OCI-LY7 (cell line): ENCODE data around the gene KRTAP5-9. TPM values are rescaled to one million over a fixed set of nuclear protein-coding genes. Genes with fewer than 3 reads are reported as not detected.

Experiments
- BruUV-seq: library from RNA; stranded (reverse); fragments of 400-500 nt; replicated peaks from 2 replicates; lab custom pipeline; 2021; lab: Mats Ljungman, UMichigan
- CTCF ChIA-PET: fragments of 300-600 bp; sonication (Branson Sonifier 250); formaldehyde crosslinking; loops from one replicate; lab custom pipeline; 2022; ENCODE audit warnings: antibody characterized with exemption; ENCODE audit not compliant: unreplicated experiment; lab: Charles Lee
- POLR2A ChIA-PET: fragments of 300-600 bp; sonication (Branson Sonifier 250); formaldehyde crosslinking; loops from one replicate; lab custom pipeline; 2022; ENCODE audit warnings: antibody characterized with exemption; lab: Charles Lee
- DNase-seq: peaks from one replicate; pipeline ENCODE4 v3.0.0-alpha.2; 2015; ENCODE audit warnings: low spot score
- H2AFZ ChIP-seq: fragments of 200-600 bp; sonication (generic), shearing (Covaris generic); 2 replicates; pipeline ENCODE4 v1.6.1; 2014; ENCODE audit warnings: mild to moderate bottlenecking, antibody characterized with exemption, low read length, moderate library complexity
- H3K27ac ChIP-seq: fragments of 200-600 bp; sonication (generic); 2 replicates; pipeline ENCODE4 v1.5.1; 2014; ENCODE audit warnings: mixed run types, low read depth, mild to moderate bottlenecking, moderate library complexity, low read length, inconsistent platforms; ENCODE audit not compliant: poor library complexity, severe bottlenecking
- H3K36me3 ChIP-seq: fragments of 200-600 bp; sonication (generic); 2 replicates; pipeline ENCODE4 v1.6.1; 2014; ENCODE audit warnings: mild to moderate bottlenecking, antibody characterized with exemption, low read length, moderate library complexity, mixed read lengths; ENCODE audit not compliant: insufficient read depth
- H3K4me1 ChIP-seq: fragments of 200-600 bp; sonication (generic); 2 replicates; pipeline ENCODE4 v1.5.1; 2014; ENCODE audit warnings: mild to moderate bottlenecking, low read length; ENCODE audit not compliant: insufficient read depth, poor library complexity, severe bottlenecking
- H3K4me2 ChIP-seq: fragments of 200-600 bp; sonication (generic); 2 replicates; pipeline ENCODE4 v1.6.1; 2014; ENCODE audit warnings: mild to moderate bottlenecking, low read length
- H3K4me3 ChIP-seq: fragments of 200-600 bp; sonication (generic); 2 replicates; pipeline ENCODE4 v1.5.1; 2014; ENCODE audit warnings: mild to moderate bottlenecking, low read depth, low read length; ENCODE audit not compliant: poor library complexity, severe bottlenecking
- H3K79me2 ChIP-seq: fragments of 200-600 bp; sonication (generic); 2 replicates; pipeline ENCODE4 v1.6.1; 2016; ENCODE audit warnings: low read depth, mild to moderate bottlenecking, low read length, moderate library complexity, mixed read lengths; ENCODE audit not compliant: insufficient read depth
- H3K9me2 ChIP-seq: fragments of 200-600 bp; sonication (generic); 2 replicates; pipeline ENCODE4 v1.6.1; 2016; ENCODE audit warnings: mild to moderate bottlenecking, low read length, mixed read lengths; ENCODE audit not compliant: insufficient read depth
- H3K9me3 ChIP-seq: fragments of 200-600 bp; sonication (generic); 2 replicates; pipeline ENCODE4 v1.6.1; 2014; ENCODE audit warnings: mild to moderate bottlenecking, mixed run types, low read length, mixed read lengths
- H4K20me1 ChIP-seq: fragments of 200-600 bp; sonication (generic); 2 replicates; pipeline ENCODE4 v1.6.1; 2014; ENCODE audit warnings: mild to moderate bottlenecking, antibody characterized with exemption, low read length, moderate library complexity, mixed read lengths; ENCODE audit not compliant: insufficient read depth
- CTCF ChIP-seq: fragments of 200-600 bp; sonication (generic); conservative IDR thresholded peaks from 2 replicates; pipeline ENCODE4 v1.5.1; 2014; ENCODE audit warnings: mild to moderate bottlenecking, antibody characterized with exemption, low read length, moderate library complexity, mixed read lengths
- EZH2phosphoT487 ChIP-seq: fragments of 200-600 bp; sonication (generic); IDR thresholded peaks from 2 replicates; pipeline ENCODE4 v1.6.1; 2018; ENCODE audit warnings: low read depth, borderline replicate concordance, mild to moderate bottlenecking, mixed run types, antibody characterized with exemption, low read length, moderate library complexity, mixed read lengths
- intact Hi-C: fragments of 100-400 bp; cut with micrococcal nuclease; formaldehyde crosslinking; loops from one replicate; pipeline ENCODE4 v1.10.0; 2022; ENCODE audit not compliant: unreplicated experiment
- total RNA-seq, 2 experiments: library from RNA; depleted of rRNA in 1 of 2; stranded (reverse); fragments of >200 nt in 1 of 2; shearing (Covaris generic) in 1 of 2; gene quantifications; 2 replicates each; pipeline ENCODE4 v1.2.3, GENCODE V29; 2014 to 2022

Gene KRTAP5-9
- total RNA-seq, 2 experiments from 2014 or later: not detected

GRCh38 chr11:71500601-71501021 lies 47.6 kb upstream of the KRTAP5-9 start:
- no peak for DNase-seq
- no peak for TF ChIP-seq EZH2phosphoT487
- TF ChIP-seq CTCF: no peak
- Histone ChIP-seq H2AFZ (no peak overlapping the region), H3K9me3 (no peaks in the 10 kb centered on the region), H3K27ac (no peak overlapping the region), H3K36me3 (peaks cover 25% of the 10 kb centered on the region), H3K4me2 (no peak overlapping the region), H3K4me3 (no peak overlapping the region), H4K20me1 (no peaks in the 10 kb centered on the region), H3K79me2 (no peaks in the 10 kb centered on the region), H3K4me1 (no peaks in the 10 kb centered on the region), H3K9me2 (no peaks in the 10 kb centered on the region)
- ChIA-PET POLR2A (no interaction called here), CTCF (interaction anchor here (0.5 to 0.8 kb wide), 2 partner anchors 63 to 586 kb away, joined by 3 to 5 read pairs; no protein-coding TSS in a partner anchor)
- no TSS peak for BruUV-seq
- intact Hi-C loops: no loop called here

GRCh38 chr11:71501071-71501985 lies 46.9 kb upstream of the KRTAP5-9 start:
- Histone ChIP-seq H3K4me3 (no peak overlapping the region), H3K4me1 (no peaks in the 10 kb centered on the region), H4K20me1 (no peaks in the 10 kb centered on the region), H3K9me3 (no peaks in the 10 kb centered on the region), H3K4me2 (no peak overlapping the region), H3K27ac (no peak overlapping the region), H3K36me3 (peaks cover 22% of the 10 kb centered on the region), H3K9me2 (no peaks in the 10 kb centered on the region), H3K79me2 (no peaks in the 10 kb centered on the region), H2AFZ (no peak overlapping the region)
- POLR2A ChIA-PET: no interaction called here
- no peak for TF ChIP-seq EZH2phosphoT487
- TF ChIP-seq CTCF: no peak
- BruUV-seq: no TSS peak
- intact Hi-C loops: no loop called here
- DNase-seq: no peak
- CTCF ChIA-PET: interaction anchor here (0.5 to 0.8 kb wide), 2 partner anchors 62 to 801 kb away, joined by 3 read pairs; no protein-coding TSS in a partner anchor

- H3K9me3 ChIP-seq: no peaks in the 10 kb centered on the region
- no peaks in the 10 kb centered on the region for H3K4me1 ChIP-seq
- POLR2A ChIA-PET: no interaction called here
- H3K4me3 ChIP-seq: no peak overlapping the region
- no peak overlapping the region for H3K27ac ChIP-seq
- no peak for DNase-seq
- no peaks in the 10 kb centered on the region for H3K79me2 ChIP-seq
- no peak overlapping the region for H2AFZ ChIP-seq
- TF ChIP-seq CTCF (no peak), EZH2phosphoT487 (no peak)
- H3K4me2 ChIP-seq: no peak overlapping the region
- CTCF ChIA-PET: no interaction called here
- no peaks in the 10 kb centered on the region for H4K20me1 ChIP-seq
- BruUV-seq: no TSS peak
- H3K36me3 ChIP-seq: peaks cover 22% of the 10 kb centered on the region
- intact Hi-C loops: no loop called here
- no peaks in the 10 kb centered on the region for H3K9me2 ChIP-seq
These were observed 46.2 kb upstream of the KRTAP5-9 start for GRCh38 chr11:71502026-71502425.
